Left cardiac atrium (tissue), 4 donors: ENCODE measurements around the gene STX18. TPM values are rescaled to one million over a fixed set of nuclear protein-coding genes. Genes with fewer than 3 reads are reported as not detected.

Experiments used
- ATAC-seq, 2 donors: fragments of 200-7000 bp; cut with Tn5 transposase; one replicate each; pipeline ENCODE4 v1.9.1; 2020; ENCODE audit warnings: mild to moderate bottlenecking in 2 of 2, moderate library complexity in 2 of 2
- DNase-seq: peaks from one replicate; pipeline ENCODE4 v3.0.0-alpha.2; 2020
- intact Hi-C, 2 donors: fragments of 100-400 bp; cut with DNase I; formaldehyde crosslinking; loops; one replicate each; pipeline versions ENCODE4 v1.14.1 to v1.15.1; 2022 to 2023
- total RNA-seq, 2 donors: library from RNA; stranded (reverse); fragmentation: NEBNext Ultra II Directional; extraction: Animal tissue kit (Norgen Biotek cat#: 25700); gene quantifications; one replicate each; pipeline ENCODE4 v1.2.1, GENCODE V29; 2021
- donor health status: DM: no; HTN: yes; CAD: no.
- donor health status: DM: no; HTN: yes; CAD: no; lungs with severe emphysema.
- donor health status: DM: yes; HTN: yes; CAD: no.
- donor health status: Dilated cardiomyopathy.

The STX18 gene
- total RNA-seq, 2 donors from 2014 or later: 13.0 to 18.2 TPM

GRCh38 chr4:4395849-4396627 is 145.8 kb downstream of the STX18 start:
- DNase-seq (no peak), ATAC-seq (no peak)
- intact Hi-C loops: no loop called here

GRCh38 chr4:4395371-4395770 is 146.5 kb downstream of the STX18 start:
- DNase-seq: no peak

GRCh38 chr4:4394644-4395043 is 147.2 kb downstream of the STX18 start:
- peak; percentile 25 to 92 for ATAC-seq
- DNase-seq: no peak

More at GRCh38 chr4:4395371-4395770, 146.5 kb downstream of the STX18 start:
- intact Hi-C loops: no loop called here
- ATAC-seq: no peak

GRCh38 chr4:4392501-4393183 is 149.2 kb downstream of the STX18 start:
- ATAC-seq (no peak), DNase-seq (no peak)
- intact Hi-C loops: no loop called here

More at GRCh38 chr4:4394644-4395043, 147.2 kb downstream of the STX18 start:
- intact Hi-C loops: no loop called here

DNA sequence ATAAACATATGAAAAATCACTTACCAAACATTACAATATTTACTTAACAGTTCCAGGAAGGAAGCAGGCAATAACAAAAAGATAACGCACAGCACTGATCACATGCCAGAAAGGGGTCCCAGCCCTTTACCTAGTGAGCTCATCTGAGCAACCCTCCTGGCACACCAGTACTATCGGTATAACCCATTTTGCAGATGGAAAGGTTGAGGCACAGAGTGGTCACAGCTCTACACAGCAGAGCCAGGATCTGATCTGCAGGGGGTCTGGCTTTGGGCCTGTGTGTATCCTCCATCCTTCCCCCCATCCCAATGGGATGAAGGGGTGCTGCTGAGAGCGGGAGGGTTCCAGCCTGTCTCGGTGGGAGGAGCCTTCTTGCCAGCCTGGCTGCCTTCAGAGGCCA is 150.0 kb downstream of the STX18 start:
- intact Hi-C loops: no loop called here
- no peak for ATAC-seq

GRCh38 chr4:4390515-4391240 is 151.2 kb downstream of the STX18 start:
- ATAC-seq: no peak
- DNase-seq: no peak
- intact Hi-C loops: no loop called here

More for the DNA sequence above, 150.0 kb downstream of the STX18 start:
- DNase-seq: no peak

DNA sequence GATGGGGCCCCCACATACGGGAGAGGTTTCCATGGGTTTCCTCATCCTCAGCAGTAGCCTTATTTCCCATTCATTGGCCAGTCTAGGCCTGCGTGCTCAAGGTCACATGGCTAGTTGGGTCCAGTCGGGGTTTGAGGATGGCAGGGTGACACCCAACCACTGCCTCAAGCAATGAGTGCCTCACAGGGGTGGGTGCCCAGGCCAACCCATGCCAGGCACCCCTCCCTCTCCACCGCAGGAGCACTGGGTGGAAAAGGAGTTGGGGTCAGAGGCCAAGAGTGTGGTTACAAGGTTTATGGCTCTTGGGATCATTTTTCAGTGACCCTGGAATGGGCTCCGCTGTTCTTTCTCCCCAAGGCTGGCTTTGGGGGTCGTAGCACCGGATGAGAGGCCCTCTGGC is 151.8 kb downstream of the STX18 start:
- ATAC-seq (no peak), DNase-seq (no peak)
- intact Hi-C loops: no loop called here

GRCh38 chr4:4388836-4389575 is 152.8 kb downstream of the STX18 start:
- ATAC-seq (no peak), DNase-seq (no peak)
- intact Hi-C loops: no loop called here

DNA sequence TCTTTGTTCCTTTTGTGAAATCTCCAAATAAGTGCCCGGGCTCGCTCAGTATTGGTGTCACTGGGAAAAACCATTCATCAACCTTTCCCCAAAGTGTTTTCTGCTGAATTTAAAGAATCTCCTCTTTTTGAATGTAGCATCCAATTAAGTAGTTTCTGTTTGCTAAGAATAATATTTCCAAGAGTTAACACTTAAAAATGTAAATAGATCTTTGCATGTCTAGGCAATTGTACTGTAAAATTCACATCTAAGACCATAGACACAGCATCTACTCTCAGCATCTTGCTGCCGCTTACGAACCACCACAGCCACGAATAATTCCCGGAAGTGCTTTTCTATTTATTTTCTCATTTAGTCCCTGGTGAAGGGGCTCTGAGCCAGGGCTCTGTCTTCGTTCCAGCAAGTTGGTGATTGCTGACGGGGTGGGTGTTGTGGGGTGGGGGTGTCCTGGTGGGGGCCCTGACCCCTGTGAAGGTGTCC is 153.5 kb downstream of the STX18 start:
- no peak for DNase-seq
- intact Hi-C loops: no loop called here
- ATAC-seq: no peak

GRCh38 chr4:4387531-4388310 is 154.1 kb downstream of the STX18 start:
- peak; percentile 24 for ATAC-seq
- intact Hi-C loops: no loop called here
- no peak for DNase-seq

GRCh38 chr4:4386736-4387392 is 155.0 kb downstream of the STX18 start, which contains the start of gene NSG1:
NSG1 (plus strand) TSS chr4:4387102; CDS start chr4:4387630, 528 bp downstream.
- ATAC-seq: peak; percentile 66 to 84
- intact Hi-C loops: no loop called here
- DNase-seq: peak; percentile 55

GRCh38 chr4:4386296-4386735 is 155.5 kb downstream of the STX18 start:
- DNase-seq (peak; percentile 53), ATAC-seq (peak; percentile 51 to 76)
- intact Hi-C loops: no loop called here

GRCh38 chr4:4385729-4386295 is 156.0 kb downstream of the STX18 start:
- intact Hi-C loops: no loop called here
- ATAC-seq: no peak
- no peak for DNase-seq

DNA sequence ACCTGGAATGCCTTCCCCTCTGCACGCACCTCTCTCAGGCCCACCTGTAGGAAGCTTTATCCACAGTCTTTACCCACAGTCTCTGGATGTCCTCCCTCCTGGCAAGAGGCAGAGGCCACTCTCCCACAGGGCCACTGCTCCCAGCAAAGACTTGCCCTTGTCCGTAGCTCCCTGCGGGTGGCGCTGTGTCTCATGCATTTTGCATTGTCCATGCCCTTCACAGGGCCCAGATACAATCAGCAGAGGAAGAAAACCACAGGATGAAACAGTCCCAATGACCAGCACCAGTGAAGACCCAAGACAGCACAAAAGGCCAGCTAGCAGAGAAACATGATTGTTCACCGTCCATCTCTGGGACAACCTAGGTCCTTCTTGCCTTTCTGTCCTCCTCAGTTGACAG is 157.0 kb downstream of the STX18 start:
- no peak for DNase-seq
- ATAC-seq: no peak
- intact Hi-C loops: no loop called here

DNA sequence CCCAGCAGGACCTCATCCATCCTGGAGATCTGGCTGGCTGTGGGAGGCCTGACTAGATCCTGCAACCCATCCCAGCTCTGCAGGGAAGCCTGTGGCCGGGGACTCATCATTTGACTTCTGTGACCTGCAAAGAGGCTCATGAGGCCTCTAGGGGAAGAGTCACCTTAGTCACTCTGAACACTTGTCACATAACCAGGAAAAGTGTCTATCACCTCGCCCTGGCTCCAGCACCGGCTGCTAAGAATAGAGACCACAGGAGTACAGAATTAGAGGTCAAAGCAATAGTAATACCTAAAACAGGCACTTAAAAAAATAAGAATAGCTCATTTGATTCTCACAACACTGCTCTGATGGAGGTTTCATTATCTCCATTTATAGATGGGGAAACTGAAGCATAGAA is 158.8 kb downstream of the STX18 start:
- ATAC-seq (peak in 1 of 2 donors; percentile 32), DNase-seq (no peak)
- intact Hi-C loops: no loop called here

DNA sequence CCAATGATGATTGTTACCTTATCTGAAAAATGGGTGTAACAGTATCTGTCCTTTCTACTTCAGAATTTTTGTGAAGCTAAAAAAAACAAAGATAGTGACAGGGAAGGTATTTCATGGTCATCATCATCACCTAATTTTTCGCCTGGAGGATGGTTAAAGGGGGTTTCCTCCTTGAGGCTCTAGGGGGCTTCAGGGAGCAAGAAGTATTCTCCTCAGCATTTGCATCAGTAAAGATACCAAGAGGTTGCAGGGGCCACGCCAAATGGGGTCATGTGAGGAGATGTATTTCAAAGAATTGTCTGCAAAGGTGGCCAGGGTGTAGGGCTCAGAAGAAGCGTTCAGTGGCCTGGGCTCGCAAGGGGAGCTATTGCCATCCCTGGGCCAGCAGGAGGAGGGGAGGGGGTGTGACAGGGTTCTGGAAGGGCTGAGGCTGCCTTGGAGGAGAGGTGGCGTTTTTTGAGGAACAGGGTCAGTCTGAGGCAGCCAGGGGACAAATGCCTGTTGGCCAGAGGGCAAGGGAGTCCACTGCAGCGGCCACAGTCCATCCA is 162.2 kb downstream of the STX18 start:
- DNase-seq (no peak), ATAC-seq (no peak)
- intact Hi-C loops: no loop called here
